Osteocyte (in vitro differentiated cells): ENCODE measurements around the gene MVB12A. TPM values are rescaled to one million over a fixed set of nuclear protein-coding genes. Genes with fewer than 3 reads are reported as not detected.

ENCODE experiments used
- DNase-seq: peaks from one replicate; pipeline ENCODE4 v3.0.0; 2021; ENCODE audit warnings: mixed read lengths; ENCODE audit not compliant: unreplicated experiment; ENCODE audit errors: extremely low spot score
- H3K27ac Mint-ChIP-seq: one replicate; pipeline ENCODE4 v1.8.0; 2021; ENCODE audit warnings: mild to moderate bottlenecking, mixed read lengths; ENCODE audit not compliant: unreplicated experiment
- H3K27me3 Mint-ChIP-seq: one replicate; pipeline ENCODE4 v1.8.0; 2021; ENCODE audit warnings: mixed read lengths; ENCODE audit not compliant: unreplicated experiment
- H3K36me3 Mint-ChIP-seq: one replicate; pipeline ENCODE4 v1.8.0; 2021; ENCODE audit warnings: mixed read lengths; ENCODE audit not compliant: unreplicated experiment
- H3K4me1 Mint-ChIP-seq: one replicate; pipeline ENCODE4 v1.8.0; 2021; ENCODE audit warnings: mixed read lengths; ENCODE audit not compliant: unreplicated experiment
- H3K4me3 Mint-ChIP-seq: one replicate; pipeline ENCODE4 v1.8.0; 2021; ENCODE audit warnings: mild to moderate bottlenecking, moderate library complexity, mixed read lengths; ENCODE audit not compliant: unreplicated experiment
- H3K9me3 Mint-ChIP-seq: one replicate; pipeline ENCODE4 v1.8.0; 2021; ENCODE audit warnings: mixed read lengths; ENCODE audit not compliant: unreplicated experiment
- long read RNA-seq: library from polyadenylated mRNA; unstranded; transcript quantifications from one replicate; pipeline ENCODE4 v2.0.0, GENCODE V29; 2021
- total RNA-seq: library from RNA; stranded (reverse); gene quantifications from 2 replicates; pipeline ENCODE4 v1.2.1, GENCODE V29; 2021
- TF ChIP-seq, protein P1 (sequence below): fragments of 200-600 bp; sonication (generic); IDR thresholded peaks from 2 replicates; pipeline ENCODE4 v1.5.0; 2021; ENCODE audit warnings: antibody characterized with exemption, mild to moderate bottlenecking, moderate library complexity

The MVB12A gene
- 59.2 and 63.2 TPM in 2 replicates for total RNA-seq
- long read RNA-seq, partial matches to known transcripts = 0 of 1 reads
- long read RNA-seq, other reads (novel, unspliced or antisense) = 0 of 1 reads

DNA sequence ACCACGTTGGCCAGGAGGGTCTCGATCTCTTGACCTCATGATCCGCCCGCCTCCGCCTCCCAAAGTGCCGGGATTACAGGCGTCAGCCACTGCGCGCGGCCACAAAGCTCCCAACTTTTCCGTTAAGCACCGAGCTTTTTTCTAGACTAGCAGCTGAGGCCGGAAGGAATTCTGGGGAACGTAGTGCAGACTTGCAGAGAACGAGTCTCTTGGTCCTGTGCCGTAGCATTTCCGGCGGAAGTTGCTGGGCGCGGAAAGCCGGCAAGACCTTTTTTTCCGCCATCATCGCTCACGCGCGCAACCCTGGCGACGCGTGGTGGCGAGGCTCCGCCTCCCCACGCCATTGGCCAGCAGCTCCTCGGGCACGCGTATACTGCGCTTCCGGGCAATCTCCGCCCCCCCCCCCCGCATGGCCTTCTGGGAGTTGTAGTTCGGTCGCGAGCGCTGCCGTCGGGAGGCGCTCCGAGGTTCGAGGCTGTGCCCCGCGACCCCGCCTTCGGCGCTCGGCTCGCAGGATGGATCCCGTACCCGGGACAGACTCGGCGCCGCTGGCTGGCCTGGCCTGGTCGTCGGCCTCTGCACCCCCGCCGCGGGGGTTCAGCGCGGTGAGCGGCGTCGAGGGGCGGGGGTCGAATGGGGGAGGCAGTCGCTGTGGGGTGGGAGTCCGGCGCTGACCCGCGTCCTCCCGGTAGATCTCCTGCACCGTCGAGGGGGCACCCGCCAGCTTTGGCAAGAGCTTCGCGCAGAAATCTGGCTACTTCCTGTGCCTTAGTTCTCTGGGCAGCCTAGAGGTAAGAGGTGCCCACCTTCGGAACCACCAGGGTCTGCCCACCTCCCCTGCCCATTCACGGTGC lies at the start of gene MVB12A:
MVB12A (plus strand) TSS at position 427 of the 854 bp plus-strand sequence; CDS start at position 516, 89 bp downstream.
- Mint-ChIP-seq H3K27me3 (peaks cover 11% of the 10 kb centered on the region), H3K36me3 (peaks cover 3% of the 10 kb centered on the region), H3K27ac (peak within 1 kb of the TSS; percentile 97), H3K4me3 (peak within 1 kb of the TSS; percentile 83), H3K9me3 (no peaks in the 10 kb centered on the region), H3K4me1 (peaks cover 17% of the 10 kb centered on the region)
- peak; percentile 99 for DNase-seq
- TF ChIP-seq, protein P1, sequence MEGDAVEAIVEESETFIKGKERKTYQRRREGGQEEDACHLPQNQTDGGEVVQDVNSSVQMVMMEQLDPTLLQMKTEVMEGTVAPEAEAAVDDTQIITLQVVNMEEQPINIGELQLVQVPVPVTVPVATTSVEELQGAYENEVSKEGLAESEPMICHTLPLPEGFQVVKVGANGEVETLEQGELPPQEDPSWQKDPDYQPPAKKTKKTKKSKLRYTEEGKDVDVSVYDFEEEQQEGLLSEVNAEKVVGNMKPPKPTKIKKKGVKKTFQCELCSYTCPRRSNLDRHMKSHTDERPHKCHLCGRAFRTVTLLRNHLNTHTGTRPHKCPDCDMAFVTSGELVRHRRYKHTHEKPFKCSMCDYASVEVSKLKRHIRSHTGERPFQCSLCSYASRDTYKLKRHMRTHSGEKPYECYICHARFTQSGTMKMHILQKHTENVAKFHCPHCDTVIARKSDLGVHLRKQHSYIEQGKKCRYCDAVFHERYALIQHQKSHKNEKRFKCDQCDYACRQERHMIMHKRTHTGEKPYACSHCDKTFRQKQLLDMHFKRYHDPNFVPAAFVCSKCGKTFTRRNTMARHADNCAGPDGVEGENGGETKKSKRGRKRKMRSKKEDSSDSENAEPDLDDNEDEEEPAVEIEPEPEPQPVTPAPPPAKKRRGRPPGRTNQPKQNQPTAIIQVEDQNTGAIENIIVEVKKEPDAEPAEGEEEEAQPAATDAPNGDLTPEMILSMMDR = no peak

DNA sequence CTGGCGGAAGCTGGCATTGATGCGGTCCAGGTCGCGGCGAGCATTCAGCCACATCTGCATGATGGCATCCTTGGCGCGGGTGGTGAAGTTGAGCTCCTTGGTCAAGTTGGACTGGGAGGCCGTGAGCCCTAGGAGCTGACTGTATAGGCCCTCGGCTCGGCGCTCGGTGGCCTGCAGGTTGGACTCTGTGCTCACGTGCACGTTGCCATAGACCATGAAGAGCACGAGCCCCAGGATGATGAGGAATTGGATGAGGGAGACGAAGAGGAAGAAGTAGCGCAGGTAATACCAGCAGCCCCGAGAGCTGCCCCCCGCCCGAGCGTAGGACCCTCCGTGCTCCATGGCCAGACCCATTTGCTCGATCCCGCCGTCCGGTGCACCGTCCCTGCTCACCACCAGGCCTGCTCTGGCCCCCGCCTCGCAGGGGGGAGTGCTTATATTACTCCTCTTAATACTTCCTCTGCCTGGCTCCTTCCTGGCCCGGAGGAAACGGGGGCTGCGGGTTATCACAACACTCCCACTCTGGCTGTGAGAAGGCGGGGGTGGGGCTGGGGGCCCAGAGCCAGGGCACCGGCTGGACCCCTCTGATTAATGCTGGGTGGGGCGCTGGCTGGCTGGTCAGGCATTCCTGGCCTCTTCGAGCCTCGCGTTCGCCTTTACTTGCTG lies 42.8 kb upstream of the MVB12A start, which contains the start of gene PLVAP:
PLVAP (minus strand) TSS at position 408 of the 666 bp plus-strand sequence; CDS start at position 354, 54 bp downstream.
- TF ChIP-seq, protein P1 = no peak
- Mint-ChIP-seq H3K27me3 (no peaks in the 10 kb centered on the region), H3K4me3 (no peak within 1 kb of the TSS), H3K9me3 (peaks cover 4% of the 10 kb centered on the region), H3K4me1 (peaks cover 3% of the 10 kb centered on the region), H3K36me3 (no peaks in the 10 kb centered on the region), H3K27ac (no peak within 1 kb of the TSS)
- no peak for DNase-seq

DNA sequence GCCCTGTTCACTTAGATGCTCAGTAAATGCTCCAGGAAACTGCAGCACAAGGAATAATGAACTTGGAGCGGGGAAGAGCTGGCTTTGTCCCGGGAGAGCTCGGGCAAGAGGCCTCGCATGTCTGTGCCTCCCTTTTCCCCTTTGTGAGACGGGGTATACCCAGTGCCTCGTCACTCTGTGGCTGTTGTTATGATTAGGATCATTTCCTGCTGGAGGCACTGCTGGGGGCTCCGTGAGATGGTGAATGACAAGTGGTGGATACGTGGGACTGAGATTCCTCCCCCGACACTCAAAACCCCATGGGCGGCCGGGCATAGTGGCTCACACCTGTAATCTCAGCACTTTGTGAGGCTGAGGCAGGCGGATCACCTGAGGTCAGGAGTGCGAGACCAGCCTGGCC lies 41.6 kb upstream of the MVB12A start:
- Mint-ChIP-seq H3K36me3 (no peaks in the 10 kb centered on the region), H3K4me3 (no peak overlapping the region), H3K27me3 (no peaks in the 10 kb centered on the region), H3K4me1 (peaks cover 10% of the 10 kb centered on the region), H3K27ac (no peak overlapping the region), H3K9me3 (peaks cover 4% of the 10 kb centered on the region)
- DNase-seq = no peak
- TF ChIP-seq, protein P1 = no peak

DNA sequence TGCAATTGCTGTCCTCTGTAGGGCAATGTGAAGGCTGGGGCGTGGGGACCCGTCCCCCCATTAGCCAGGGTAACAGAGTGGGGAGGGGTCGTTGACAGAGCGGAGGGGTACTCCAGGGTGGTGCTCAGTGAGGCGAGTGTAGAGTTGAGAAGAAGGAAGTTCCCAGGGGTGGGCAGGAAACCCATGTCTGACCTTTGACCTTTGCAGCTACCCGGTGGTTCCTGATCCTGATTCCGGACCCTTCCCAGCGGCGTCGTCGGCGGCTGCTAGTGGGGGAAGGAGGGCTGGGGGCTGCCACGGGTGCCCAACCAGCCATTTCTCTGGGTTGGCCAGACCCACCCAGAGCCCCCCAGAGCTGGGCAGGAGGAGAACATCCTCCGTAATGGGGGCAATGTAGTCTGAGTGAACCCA lies 40.6 kb upstream of the MVB12A start:
- DNase-seq = no peak
- Mint-ChIP-seq H3K9me3 (peaks cover 4% of the 10 kb centered on the region), H3K27ac (no peak overlapping the region), H3K4me1 (peaks cover 10% of the 10 kb centered on the region), H3K36me3 (no peaks in the 10 kb centered on the region), H3K4me3 (no peak overlapping the region), H3K27me3 (no peaks in the 10 kb centered on the region)
- TF ChIP-seq, protein P1 = no peak
